Smooth muscle cell of the pulmonary artery (primary cell): ENCODE data around the gene SPATA17. TPM values are rescaled to one million over a fixed set of nuclear protein-coding genes. Genes with fewer than 3 reads are reported as not detected.

ENCODE experiments used
- total RNA-seq: library from RNA; depleted of rRNA; stranded (reverse); fragments of >200 nt; gene quantifications from 2 replicates; pipeline ENCODE4 v1.2.3, GENCODE V29; 2014

The SPATA17 gene
- 0.66 and 1.2 TPM in 2 replicates for total RNA-seq

GRCh38 chr1:217630711-217631591, at the start of gene SPATA17, which contains the start of gene GPATCH2:
TSS of gene SPATA17 (plus strand) at chr1:217631344. CDS start at chr1:217631379, 35 bp downstream.
TSS of gene GPATCH2 (minus strand) at chr1:217631090. CDS start at chr1:217630971, 119 bp downstream.

Other genes starting within 250 kb of the SPATA17 start
- 13.0 and 14.8 TPM in 2 replicates for gene GPATCH2, start 254 bp upstream of the SPATA17 start, total RNA-seq